DMS153 (cell line): ENCODE results near the gene UBE3D.
"Not testable (repeated sequence)": the region's sequence is repeated elsewhere in the genome, so short reads cannot be mapped to it uniquely, and the experiment has no call there.

Experiments
- DNase-seq: peaks from one replicate; lab custom pipeline; 2025; lab: John Stamatoyannopoulos, UW

UBE3D gene

DNA sequence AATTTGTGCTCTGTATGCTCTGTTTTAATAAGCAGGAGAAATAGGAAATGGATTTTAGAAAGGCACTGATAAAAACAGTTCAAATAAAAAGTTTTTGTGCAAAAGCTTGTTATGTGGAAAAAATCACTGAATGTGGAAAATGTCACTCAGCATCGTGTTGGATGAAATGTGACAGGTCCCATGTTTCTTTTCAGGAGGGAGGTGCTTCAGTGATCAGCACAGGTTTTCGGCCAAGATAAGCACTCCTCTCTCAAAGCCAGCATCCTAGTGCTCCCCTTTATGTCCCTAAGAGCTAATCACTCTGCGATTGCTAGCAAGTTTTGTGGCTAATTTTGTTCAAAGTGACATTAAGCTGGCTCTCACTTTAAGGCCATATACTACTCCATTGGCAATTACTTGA, 12.0 kb downstream of the UBE3D start:
- DNase-seq, result no peak

DNA sequence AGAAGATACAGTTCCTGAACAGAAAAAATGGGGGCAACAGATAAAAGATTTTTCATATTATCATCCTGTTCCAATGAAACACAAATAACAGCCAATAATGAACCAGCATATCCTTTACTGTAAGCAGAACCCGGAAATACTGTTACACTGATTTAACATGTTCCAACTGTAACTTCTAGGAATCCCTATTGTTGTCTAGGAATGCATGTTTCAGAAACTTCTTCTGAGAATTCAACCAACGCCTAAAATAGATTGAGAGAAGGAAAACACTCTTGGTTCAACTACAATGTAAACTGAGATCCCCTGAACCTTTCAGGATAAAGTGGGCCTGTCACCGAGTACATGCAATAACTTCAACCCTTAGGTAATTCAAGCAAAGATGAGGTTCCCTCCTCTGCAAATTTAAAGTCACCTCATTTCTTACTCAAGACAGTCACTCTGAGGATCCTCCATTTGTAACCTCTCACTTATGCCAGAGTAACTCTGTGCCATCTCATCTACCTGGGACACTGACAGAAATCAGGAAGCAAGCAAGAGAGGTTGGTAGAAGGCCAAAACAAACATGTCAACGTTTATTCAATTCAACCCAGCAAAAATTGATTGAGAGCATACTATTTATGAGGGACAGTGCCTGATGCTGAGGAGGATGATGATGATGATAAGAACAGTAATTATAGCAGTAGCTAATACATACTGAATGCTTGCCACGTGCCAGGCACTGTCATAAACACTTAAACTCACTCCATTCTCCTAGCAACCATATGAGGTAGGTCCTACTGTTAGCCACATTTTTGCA, 14.1 kb downstream of the UBE3D start:
- peak; percentile 90 for DNase-seq

- peak; percentile 55 for DNase-seq
Observed at GRCh38 chr6:83047065-83047754, 18.4 kb downstream of the UBE3D start.

- no peak for DNase-seq
Observed at GRCh38 chr6:83044091-83044768, 21.4 kb downstream of the UBE3D start.

GRCh38 chr6:83042467-83043053, 23.1 kb downstream of the UBE3D start:
- no peak for DNase-seq

- no peak for DNase-seq
Observed at GRCh38 chr6:83038246-83038645, 27.4 kb downstream of the UBE3D start.

- DNase-seq, result no peak
Observed at GRCh38 chr6:83031689-83032088, 34.0 kb downstream of the UBE3D start.

GRCh38 chr6:83019741-83020140, 45.9 kb downstream of the UBE3D start:
- DNase-seq, result no peak

DNA sequence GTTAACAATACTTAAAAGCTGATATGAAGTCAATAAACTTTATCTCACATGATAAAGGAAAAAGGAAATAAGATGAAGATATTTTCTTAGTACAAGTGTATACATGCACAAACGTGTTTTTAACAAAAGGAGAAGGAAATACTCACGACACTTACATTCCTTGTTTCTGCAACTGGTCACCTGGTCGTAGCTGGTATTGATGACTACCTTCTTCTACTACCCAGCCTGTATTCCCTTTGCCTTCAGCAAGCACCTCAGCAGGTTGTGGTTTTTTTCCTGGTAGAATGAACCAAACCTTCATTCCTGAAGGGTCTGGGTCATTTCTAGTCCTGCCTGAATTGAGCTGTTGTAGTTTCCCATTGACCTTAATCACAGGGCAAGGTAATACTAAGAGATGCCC, 54.5 kb downstream of the UBE3D start:
- DNase-seq, result not testable (repeated sequence)

DNA sequence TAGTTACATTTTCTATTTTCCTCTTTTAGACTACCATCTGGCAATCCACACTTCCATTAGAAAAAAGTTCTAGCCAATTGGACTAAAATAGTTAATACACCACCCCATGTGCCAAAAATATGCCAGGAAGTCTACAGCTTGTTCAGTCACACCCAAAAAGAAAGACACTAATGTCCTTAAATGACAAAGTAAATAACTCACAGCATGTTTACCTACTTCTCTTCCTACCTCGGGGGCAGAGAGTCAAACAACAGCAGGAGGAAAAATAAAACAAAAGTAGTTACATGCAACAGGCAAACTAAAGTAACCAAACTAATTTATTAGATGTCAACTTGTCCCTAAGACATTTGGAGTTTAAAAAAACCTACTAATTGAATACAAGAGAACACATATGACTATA, 57.0 kb downstream of the UBE3D start:
- peak; percentile 46 for DNase-seq

DNA sequence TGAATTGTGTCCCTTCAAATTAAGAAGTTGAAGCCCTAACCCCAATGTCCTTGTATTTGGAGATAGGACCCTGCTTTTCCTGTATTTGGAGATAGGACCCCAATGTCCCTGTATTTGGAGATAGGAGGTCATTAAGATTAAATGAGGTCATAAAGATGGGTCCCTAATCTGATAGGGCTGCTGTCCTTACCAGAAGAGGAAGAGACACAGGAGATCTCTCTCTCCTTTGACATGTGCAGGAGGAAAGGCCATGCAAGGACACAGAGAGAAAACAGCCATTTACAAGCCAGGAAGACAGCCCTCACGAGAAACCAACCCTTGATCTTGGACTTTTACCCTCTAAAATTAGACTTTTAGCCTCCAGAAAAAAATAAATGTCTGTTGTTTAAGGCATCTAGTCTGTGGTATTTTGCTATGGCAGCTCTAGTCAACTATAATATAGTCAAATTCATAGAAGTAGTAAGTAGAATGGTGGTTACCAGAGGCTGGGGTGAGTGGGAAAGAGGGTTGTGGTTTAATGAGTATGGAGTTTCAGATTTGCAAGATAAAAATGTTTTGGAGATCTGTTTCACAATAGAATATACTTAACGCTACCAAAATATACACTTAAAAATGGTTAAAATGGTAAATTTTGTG, 59.3 kb downstream of the UBE3D start:
- no peak for DNase-seq

GRCh38 chr6:82996156-82996555, 69.5 kb downstream of the UBE3D start:
- no peak for DNase-seq

DNA sequence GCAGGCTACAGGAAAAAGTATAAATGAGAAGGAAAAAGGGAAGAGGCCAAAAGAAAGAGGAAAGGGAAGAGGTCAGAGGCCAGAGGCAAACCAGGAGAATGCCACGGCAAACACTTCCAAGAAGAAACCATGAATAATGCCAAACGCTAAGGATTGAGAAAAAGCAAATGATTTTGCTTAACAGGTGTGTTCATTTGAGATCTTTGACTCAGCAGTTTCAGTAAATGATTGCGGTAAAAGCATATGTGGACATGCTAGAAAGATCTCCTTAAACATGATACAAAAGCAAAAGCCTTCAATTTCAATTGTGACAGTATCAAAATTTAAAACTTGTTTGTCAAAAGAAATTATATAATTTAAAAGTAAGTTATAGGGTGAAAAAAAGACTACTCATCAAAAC, 70.6 kb downstream of the UBE3D start:
- DNase-seq, result no peak

DNA sequence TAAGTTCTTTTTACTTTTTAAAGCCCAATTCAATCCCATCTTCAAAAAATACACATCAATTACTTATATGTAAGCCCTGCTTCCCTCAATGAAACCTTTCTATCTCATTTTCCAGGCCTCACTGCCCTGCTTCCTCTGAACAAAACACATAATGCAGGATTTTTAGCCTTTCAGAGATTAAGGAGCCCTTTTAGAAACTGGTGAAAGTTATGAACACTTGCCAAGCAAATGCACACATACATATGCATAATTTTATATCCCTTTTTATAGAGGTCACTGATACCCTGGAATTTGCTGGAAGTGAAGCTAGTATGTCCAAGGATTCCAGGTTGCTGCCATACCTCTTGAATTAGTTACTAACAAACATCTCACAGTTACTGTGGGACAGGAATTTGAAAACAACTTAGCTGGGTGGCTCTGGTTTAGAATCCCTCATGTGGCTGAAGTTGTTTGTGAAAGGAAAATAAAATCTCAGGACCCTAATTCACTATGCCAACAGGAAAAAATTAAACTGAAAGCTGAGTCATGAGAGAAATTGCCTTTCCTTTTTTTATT, 75.8 kb downstream of the UBE3D start:
- DNase-seq, result no peak

DNA sequence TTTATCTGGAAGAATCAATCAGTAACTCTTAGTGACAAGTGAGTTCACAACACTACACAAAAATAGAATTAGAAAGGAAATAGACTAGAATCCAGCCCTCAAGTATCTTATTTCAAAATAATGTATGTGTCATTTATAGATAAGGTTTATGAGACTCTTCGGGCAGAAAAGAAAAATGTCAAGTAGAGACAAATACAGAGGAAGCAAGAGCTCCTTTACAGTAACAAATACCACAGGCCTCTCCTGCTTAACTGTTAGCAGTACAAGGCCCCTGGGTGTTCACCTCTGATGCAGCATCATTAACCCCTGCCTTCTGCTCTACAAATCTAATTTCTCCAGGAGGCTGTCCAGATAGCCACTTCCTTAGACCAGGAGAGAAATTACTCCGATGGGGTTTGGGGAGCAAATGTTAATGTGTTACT, 76.7 kb downstream of the UBE3D start:
- DNase-seq, result no peak

DNA sequence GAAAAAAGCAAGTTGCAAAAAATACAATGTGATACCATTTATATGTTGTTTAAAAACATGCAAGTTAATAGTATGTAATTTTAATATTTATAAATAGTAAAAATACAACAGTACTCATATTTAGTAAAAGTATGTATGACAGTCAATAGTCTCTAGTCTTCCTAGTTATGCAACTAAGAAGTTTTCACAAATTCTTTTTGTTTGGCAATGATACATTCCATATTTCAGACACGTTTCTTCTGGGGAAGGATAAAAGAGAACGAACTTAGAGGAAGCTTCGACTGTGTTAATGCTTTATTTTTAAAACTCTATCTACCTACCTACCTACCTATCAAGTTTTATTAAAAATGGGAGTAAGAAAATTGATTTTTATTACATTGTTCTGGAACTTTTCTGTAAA, 77.7 kb downstream of the UBE3D start:
- no peak for DNase-seq

- DNase-seq, result no peak
Observed at GRCh38 chr6:82987416-82987815, 78.2 kb downstream of the UBE3D start.

DNA sequence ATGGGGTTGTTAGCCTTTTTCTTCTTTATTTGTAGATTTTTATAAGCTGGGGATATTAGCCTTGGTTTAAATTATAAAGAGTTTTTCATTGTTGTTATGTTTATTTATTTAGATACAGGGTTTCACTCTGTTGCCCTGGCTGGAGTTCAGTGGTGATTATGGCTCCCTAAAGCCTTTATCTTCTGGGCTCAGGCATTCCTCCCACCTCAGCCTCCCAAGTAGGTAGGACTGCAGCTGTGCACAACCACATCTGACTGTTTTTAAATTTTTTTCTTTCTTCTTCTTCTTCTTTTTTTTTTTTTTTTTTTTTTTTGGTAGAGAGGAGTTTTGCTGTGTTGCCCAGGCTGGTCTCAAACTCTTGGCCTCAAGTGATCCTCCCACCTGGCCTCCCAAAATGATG, 80.9 kb downstream of the UBE3D start:
- no peak for DNase-seq

DNA sequence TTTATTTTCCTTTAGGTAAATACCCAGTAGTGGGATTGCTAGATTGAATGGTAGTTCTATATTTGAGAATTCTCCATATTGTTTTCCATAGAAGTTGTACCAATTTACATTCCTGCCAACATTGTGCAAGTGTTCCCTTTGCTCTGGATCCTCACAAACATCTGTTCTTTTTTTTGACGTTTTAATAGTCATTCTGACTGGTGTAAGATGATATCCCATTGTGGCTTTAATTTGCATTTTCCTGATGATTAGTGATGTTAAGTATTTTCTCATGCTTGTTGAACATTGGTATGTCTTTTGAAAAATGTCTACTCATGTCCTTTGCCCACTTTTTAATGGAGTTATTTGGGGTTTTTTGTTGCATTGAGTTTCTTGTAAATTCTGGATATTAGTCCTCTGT, 85.6 kb downstream of the UBE3D start:
- no peak for DNase-seq

- no peak for DNase-seq
Observed at GRCh38 chr6:82979657-82980056, 86.0 kb downstream of the UBE3D start.

DNA sequence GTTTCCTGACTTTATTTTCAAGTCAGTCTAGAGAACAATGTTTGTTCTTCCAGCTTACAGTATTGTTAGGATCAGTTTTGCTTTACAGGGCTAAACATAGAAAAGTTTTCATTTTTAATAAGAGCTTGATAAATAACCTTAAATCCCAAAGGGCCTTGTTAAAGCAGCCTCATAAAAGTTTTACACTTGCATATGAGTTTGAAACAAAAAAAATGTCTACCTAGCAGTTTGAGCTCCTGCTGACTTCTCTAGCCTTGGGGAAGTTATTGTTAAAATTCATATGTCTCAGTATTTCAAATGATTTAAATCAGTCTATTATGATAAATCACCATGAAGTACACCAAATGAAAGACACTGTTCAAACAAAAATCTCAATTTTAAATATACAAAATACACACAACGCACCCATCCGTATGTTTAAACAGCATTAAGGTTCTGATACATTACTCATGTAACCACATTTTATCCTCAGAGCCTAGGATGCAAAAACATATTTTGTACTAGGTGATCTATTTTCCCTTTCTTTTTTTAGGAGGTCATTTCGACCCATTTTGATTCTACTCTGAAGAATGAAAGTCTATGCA, 87.2 kb downstream of the UBE3D start:
- DNase-seq, result no peak

GRCh38 chr6:82976179-82976578, 89.5 kb downstream of the UBE3D start:
- DNase-seq, result no peak
